CD4-positive, alpha-beta T cell treated with Interleukin-17A for 1 hour (primary cell): ENCODE data around the gene ANO2.

ENCODE experiments used
- DNase-seq: peaks from one replicate; pipeline ENCODE4 v3.0.0-alpha.2; 2020

ANO2 gene

DNA sequence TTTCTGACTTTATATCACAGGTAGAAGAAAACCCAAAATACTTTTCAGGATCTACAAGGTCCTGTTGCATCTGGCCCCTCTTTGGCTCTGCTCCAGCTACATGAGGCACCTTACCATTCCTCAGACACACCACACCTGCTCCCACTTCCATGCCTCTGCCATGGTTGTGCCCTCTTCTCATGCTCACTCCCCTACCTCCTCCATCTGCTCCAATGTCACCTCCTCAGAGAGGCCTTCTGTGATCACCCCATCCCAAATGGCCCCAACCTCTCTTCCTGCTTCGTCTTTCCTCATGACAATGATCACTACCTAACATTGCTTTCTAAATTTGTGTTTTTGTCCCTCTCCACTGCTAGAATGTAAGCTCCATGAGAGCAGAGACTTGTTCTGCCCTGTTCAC, 174.3 kb downstream of the ANO2 start:
- no peak for DNase-seq

DNA sequence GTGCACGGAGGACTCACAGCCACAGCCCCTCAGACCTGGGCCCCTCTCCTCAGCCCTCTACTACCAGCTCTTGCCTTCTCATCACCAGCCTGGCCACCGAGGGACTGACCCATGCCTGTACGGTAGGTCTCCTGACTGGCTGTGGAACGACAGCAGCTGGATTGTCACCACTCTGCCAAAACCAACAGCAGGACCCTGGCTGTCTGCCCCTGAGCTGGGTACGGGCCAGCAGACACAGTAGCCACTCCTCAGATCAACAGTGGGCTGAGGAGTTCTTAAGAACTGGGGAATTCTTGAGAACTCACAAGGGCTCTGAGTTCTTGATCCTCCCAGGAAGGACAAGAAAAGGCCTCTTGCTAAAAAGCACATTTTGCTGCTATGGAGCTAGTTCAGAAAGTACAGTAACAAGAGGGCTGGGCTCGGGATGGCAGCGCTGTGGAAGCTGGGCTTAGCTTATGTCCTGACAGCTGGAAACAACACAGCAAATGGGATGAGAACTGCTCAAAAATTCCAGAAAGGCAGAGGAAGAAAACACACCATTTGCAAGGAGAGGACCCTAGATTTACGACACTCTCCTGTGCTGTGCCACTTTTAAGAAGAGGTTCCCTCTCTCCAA, 176.4 kb downstream of the ANO2 start:
- no peak for DNase-seq

DNA sequence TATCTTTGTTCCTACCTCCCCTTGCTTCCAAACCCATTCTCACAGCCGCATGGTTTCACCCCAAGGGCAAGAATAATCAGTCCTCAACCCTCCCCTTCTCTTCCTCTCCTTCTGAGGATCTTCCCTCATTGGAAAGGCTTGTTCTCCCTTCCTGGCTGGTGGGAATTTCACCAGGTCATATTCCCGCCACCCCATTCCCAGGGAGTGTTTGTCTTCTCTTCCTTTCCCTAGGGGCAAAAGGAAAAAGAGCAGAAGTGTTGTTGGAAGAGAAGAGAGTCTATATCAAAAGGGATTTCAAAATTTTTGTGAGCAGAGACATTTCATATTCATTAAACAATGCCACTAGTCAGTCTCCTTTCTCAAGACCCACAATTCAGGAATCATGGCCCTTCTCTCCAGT, 176.9 kb downstream of the ANO2 start:
- no peak for DNase-seq

DNA sequence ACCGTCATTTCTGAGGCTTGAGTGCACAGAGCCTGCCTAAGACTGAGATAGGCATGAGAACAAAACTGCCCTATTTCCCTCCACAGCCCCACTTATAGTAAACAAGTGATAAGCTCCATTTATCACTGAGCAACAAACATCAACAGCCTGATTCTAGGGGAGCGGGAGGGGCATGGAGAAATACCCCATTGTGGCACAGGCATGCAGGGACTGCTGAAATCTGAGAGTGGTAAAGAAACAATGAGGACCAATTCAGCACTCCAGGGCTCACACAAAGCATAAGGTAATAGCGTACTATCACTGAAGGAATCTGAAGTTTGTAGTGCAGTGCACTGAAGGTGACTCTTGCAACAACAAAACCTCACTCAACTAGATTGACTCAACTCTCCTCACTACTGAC, 186.7 kb downstream of the ANO2 start:
- no peak for DNase-seq

DNA sequence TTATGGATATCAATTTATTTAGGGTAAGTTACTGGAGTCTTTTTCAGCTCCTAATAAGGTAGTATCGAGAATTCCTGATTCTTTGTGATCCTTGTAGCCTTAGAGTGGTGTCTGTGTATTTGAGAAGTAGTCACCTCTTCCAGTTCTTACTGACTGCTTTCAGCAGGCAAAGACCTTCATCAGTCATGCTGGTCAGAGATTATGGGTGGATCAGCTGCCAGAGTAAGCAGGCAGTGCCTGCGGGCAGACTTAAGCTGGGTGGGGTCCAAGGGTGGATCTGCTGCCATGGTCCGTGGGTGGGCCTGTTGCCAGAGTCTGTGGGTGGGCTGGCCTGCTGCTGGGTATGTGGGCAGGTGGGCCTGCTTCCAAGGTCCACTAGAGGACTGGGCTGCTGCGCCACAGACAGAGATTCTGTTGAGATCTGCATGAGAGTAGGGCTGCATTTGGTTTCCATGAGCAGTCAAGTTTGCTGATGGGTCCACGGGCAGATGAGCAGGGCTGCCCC, 188.7 kb downstream of the ANO2 start:
- DNase-seq = no peak

DNA sequence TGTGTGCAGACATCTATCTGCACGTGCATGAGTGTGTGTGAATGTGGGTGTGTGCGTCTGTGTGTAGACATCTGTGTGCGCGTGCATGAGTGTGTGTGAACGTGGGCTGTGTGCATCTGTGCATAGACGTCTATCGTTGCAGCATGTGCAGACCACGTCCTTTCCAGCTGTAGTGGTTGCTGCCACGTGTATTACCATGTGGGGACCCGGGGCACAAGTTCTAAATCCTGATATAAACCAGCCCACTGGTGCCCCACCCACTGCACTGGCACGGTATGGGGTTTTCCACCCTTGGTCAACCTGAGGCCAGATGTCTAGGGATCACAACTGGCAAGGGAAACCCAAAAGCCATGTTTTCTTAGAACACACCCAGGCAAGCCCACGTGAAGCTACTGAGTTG, 197.0 kb downstream of the ANO2 start:
- no peak for DNase-seq

DNA sequence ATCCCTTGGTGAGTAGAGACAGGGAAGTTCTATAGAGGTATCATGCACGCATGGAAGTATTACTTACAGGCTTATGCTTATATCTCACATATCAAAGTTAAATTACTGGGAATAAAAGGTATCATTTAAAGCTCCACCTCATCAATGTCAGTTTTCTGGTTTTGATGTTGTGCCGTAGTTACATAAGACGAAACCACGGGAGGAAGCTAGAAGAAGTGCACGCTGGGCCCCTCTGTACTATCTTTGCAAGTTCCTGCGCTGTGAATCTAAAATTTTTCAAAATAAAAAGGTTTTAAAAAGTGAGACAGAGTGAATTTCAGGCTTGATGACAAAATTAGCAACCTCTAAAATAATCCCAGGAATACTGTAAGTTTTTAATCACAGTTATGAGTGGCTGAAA, 198.1 kb downstream of the ANO2 start:
- DNase-seq = no peak

DNA sequence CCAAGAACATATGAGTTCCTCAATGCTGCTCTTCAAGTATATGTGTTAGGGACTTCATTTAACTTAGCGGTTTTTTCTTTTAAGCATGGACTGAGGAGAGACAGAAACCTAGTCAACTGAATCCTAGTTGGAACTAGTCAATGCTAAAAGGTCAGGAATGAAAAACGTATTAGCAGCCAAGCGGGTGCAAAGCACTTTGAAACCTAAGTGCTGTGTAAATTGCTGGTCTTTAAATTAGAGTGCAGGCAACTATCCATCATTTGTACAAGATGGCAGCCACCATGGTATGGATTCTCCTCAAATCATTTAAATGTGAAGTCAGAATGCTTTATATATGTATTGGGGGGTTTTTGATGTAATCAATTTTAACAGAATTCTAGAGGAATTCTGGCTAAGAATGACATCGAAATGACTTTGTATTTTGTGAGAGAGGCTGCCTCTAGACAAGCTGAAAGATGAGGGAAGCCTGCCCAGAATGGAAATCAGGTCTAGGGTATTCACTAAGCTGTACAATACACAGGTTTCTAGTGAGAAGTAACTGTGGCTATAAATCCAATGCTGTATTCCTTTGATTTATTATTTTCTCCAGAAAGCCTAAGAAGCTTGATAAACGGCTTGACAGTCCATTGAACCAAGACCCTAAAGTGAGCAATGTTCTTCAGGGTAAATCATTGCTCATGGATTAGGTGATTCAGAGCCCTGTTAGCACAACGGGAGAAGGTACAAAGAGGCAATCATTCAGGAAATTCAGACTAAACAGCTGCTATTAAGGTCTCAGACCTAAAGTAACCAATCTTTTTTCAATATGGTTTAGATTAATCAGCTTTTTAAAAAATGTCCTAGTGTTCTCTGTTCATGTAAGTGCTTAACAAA, 198.8 kb downstream of the ANO2 start:
- DNase-seq = peak; percentile 1

DNA sequence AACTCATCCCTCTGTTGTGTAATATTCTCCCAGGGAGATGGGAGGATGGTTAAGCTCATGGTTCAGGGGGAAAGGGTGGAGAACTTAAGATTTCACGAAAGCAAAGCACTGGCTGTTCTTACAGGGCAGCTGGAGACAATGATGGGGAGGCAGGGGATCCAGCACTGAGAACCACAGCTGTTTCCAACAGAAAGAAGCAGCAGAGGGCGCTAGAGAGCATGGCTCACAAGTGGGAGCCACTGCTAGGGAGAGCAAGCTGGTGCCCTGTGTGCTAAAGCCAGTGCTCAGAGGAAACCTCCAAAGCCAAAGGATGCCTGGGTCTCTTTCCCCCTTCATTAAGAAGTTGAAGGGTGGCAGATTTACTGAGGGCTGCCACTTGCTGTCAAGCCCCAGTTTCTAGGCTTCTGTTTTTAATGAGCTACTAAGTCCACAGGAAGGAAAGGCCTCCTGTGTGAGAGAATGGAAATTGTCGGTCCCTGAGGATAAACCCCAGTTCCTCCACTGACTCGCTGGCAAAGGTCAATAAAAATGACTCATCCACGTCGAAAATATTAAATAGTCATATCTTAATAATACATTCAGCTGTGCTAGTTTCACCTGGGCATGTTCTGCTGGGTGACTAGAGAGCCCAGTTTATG, 199.7 kb downstream of the ANO2 start:
- peak; percentile 16 for DNase-seq

DNA sequence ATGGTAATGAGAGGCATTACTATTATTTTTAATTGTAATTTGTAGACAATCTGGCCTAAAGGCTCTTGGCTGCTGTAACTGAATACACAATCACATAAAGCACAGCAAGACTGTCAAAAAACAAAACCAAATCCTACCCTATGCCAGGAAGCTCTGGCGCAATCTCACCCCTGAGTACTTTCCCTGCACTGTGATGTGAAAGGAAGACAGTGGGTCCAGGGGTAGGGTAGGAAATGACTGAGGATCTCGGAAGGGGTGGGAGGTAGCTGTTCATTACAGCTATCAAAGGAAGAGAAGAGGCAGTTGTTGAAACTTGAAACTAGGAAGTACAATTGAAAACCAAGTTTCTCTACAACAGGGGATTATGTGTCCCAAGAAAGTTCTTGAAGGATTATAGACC, 202.8 kb downstream of the ANO2 start:
- no peak for DNase-seq

DNA sequence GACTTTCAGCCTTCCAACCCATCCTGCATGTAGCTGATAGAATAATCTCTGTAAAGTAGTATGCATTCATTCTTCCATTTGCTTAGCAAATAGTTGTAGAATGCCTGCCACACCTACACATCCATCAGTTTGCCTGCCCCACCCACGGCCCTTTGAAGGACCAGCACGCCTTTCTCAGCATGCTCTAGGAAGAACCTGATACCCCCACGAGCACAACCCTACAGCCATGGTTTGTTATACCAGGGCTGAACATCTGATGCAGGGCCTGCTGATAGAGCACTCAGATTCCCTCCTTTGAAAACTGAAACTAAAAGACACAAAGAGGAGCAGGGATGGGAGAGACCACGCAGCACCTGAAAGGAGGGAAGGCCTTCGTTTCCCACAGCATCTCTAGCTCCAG, 205.1 kb downstream of the ANO2 start:
- no peak for DNase-seq

DNA sequence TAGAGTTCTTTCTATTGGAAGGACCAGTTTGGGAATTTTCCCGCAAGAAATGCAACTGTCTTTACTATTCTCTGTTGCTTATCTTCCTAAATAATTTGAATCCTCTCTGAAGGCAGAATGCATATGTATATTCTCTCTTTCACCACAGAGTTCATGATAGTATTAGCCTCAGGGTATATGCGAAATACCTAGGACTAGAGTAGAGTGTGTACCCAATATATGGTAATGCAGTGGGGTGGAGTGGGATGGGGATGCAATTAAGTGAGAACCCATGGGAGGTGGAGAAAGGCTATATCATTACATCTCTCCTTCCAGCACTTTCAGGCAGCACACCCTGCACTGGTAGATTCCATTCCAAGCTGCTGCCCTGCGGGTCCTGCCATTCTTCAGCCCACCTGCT, 207.3 kb downstream of the ANO2 start:
- no peak for DNase-seq

DNA sequence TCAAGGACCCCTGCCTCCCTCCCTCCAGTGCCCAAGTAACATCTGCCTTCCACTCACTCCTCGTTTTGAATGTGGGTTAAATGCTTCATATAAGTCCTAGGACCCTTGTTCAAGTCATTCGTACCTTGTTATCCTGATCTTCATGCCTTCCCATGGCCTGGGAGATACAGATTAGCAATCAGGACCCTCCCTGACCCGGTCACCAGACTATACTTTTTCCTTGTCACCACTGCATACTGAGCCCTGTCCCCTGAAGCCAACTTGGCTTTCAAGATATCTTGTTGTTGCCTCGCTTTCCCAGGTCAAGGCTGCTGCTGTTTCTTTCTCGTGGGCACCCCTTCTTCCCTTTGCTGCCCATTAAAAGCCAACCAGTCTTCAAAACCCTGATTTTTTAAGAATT, 208.5 kb downstream of the ANO2 start:
- DNase-seq = no peak

DNA sequence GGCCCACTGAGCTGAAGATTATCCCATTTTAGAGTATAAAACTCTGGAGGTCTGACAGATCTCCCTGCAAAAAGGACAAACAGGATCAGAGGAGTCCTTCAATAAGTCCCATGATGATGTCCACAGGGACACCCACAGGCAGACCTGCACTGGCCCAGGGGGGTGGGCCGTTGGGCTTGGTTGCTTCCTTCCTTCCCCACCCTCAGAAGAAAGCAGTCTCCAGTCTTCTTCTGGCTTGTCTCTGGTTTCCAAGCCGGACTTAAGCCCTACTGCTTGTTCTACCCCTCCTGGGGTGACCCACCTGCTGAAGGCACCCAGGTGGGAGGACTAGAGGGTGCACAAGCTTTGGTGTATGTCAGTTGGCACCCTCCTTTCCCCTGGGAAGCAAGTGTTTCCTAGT, 209.0 kb downstream of the ANO2 start:
- DNase-seq = no peak

DNA sequence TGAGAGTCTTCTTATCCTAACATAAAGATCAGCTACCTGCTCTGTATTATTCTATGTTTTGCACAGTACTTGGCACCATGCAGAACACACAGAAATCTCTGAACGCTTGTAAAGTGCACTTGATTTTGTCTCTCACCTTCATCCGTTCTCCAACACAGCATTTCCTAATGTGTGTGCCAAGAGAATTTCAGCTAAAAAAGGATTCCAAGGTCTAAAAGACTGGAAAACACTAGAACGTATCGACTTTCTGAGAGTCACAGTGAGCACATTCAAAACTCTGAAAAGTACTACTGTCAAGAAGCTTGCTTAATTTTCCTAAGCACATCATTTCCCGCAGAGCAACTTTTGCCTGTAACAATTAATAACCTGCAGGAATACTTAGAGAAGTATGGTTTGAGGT, 211.1 kb downstream of the ANO2 start:
- DNase-seq = no peak

DNA sequence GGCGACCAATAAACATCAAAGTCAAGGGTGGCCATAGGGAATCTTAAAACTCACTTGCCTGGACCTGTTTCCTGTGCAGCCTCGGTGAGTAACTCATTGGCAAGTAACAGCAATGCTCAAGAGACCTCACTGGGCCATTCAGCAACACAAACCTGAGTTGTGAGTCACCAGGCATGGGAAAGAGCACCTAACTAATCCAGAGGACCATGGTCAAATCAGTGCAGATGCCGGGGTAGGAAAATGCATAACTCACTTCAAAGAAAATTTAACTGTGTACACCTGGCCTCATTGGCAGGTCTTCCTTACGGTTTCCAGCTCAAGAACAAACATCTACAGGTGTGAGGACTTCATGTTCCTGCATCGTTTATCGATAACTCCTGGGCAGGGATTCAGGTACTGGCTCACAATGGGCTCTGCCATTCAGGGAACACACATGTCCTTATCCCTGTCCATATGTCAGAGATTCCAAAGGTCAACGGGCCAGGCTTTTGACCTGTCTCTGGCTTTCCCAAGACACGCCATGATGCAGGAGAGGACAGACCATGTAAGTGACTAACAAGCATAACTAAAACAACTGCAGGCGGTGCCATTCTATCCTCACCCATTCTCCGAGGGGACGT, 211.8 kb downstream of the ANO2 start:
- no peak for DNase-seq

DNA sequence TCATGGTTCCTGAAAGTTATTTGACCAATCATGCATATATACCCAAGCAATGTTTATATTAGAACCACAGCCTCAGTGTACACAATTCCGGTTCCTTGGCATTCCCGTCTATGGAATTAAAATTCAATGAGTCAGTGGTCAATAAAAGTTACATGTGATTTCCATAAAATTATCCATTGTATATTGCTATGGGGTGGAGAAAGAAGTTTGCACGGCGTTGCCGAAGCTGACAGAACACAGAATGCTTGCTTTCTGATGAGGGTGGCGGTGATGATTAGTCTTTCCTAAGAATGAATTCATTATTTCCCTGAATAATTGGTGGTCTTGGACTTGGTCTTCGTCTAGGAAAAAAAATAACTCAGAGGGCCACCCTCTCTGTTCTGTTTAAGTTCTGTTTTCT, 214.1 kb downstream of the ANO2 start:
- no peak for DNase-seq

DNA sequence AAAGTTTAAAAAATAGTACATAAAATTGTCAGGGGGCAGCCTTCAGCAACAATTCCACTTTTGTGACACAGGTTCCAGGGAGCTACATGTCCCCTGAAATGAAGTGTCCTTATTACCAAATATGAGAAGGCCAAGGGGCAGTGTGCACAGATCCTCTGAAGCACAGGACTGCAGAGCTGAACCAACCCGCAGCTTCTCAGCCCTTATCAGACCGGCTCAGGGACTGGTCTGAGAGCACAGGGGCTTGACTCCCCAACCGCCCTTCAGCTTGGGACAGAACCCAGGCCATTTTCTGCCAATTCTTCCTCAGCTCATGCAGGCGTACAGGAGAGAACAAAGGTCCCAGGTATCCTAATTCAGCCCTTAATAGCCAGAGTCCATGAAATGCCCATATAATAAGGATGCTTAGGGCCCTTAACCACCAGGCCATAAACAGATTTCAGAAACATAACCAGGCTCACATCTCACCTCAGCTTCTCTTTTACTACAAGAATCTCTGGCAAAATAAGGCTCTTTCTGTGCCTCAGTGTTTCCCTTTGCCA, 221.3 kb downstream of the ANO2 start:
- no peak for DNase-seq

DNA sequence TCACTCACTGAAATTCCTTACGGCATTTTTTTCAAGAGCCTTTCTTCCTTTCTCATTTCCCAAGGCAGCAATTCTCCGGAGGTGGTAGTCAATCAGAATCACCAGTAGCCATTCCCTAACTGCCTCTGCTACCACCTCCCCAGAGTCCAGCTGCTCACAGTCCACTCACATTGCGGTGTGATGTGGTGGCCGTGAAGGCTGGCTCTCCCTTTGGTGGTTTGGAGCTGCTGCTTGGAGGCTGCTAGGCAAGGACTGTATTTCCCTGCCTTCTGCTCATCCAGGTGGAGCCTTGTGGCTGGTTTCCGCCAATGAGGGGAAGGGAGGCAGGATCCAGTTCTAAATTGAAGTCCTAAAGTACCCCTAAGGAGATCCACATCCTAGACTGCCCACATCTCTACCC, 222.0 kb downstream of the ANO2 start:
- no peak for DNase-seq

DNA sequence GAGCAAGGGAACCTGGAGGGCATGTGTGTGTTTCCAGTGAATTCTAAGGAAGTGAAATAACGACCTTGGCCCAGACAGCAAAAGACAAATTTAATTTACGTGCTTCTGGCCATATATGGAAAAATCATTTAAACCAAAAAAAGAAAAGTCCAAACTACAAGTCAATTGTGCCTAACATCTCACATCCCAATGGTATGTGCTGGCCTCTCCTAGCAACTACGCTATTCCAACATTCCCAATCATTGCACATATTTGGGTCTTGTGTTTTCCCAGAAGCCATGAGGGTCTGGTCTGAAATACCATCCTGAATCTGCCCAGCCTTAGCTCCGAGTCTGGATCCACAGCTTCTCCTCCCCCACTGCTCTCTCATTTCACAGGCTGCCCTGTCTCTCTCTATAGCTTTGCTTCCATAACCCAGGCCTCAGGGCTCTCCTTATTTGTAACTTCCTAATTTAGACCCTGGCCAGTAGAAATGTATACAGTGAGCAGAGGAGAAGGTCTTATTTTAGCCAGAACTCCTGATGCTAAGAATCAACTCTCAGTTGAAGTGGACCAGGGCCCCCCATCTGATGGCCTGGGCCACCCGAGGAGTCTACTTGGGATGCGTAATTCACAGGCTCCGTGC, 224.6 kb downstream of the ANO2 start:
- DNase-seq = no peak

DNA sequence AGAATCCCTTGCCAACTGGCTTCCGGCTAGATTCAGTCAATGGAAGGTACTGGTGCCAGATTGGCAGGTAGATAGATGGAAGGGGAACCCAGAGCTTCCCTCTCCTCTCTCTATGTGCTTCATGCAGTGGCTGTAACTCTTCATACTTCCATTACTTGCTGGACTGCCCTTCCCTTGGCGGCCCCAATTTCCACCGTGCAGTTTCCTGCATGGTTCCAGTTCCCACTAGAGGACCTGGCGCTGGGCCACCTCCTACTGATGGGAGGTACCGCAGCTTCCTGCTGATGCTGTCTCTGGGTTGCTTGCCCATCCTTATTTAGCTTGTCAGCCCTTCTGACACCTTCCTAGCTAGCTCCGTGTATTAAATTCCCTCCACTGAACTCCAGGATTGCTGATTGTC, 226.4 kb downstream of the ANO2 start:
- no peak for DNase-seq

DNA sequence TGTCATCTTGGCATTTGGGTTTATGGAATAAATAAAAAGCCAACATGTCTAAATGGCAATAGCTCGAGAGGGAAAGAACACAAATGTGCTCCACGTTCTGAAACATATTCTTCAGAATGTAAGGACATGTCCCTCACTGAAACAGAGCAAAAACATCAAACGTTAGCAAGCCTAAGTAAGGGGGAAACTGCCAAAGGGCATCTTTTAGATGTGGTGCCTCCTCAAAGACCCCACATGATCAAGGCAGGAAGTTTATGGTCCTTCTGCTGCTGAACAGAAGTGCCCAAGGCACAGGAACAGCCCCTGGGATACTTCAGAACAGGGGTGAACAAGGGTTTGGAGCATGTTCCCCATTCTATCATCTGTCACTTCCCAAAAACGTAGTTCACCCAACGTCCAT, 227.0 kb downstream of the ANO2 start:
- DNase-seq = no peak

DNA sequence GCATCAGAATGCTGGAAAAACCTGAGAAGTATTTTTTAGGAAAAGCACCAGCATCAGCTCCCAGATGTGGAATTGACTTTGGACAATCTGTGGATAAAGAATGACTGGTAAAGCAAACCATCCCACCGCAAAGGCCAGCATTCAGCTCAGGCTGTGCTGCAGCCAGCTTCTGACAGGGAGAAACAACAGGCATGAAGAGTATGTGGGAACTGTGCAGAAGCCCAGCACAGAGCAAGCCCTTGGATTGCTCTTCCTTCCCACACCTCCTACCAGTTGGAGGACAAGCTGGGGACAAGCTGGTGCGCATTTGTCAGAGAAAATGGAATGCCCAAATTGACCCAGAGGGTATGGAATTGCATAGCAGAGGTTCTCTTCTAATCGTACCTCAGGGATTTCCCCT, 228.1 kb downstream of the ANO2 start:
- DNase-seq = no peak
